GM19240 (cell line): Measurements from ENCODE around the gene CDT1.
"Not testable (repeated sequence)": the region's sequence is repeated elsewhere in the genome, so short reads cannot be mapped to it uniquely, and the experiment has no call there.

Experiments used
- DNase-seq: peaks from one replicate; pipeline ENCODE4 v3.0.0; 2011; ENCODE audit warnings: low spot score; ENCODE audit not compliant: insufficient read length

The CDT1 gene

DNA sequence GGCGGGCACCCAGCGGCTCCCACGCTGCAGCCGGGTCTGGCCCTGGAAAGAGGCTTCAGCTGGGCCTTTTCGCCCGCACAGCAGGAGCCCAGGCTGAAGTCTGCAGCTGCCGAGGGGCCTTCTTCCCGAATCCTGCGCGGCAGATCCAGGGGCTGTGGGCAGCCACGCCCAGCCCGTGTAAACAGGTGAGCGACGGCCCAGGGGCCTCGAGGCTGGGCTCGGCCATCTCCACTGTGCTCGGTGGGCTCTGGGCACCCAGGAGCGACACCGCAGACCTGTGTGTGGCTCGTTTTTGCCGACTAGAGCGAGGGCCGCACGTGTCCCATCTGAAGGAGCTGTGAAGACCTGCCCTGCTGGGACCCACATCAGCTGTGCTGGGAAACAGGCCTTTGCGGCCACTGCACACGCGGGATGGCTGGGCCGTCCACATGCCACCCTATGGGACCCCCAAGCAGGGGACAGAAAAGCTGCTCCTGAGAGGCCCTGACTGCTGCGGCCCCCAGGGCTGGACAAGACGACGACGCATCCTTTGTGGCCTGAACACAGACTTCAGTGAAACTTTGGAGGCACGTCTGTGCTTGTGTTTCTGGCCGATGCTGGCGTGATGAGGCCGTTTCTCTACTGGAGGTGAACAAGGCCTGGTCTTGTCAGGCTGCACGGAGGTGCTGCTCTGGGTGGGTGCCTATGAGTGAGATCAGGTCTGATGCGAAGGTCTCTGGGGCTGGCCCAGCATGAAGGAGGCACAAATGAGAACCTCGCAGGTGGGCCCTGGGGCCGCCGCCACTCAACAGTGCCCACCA, 13.3 kb downstream of the CDT1 start:
- DNase-seq = no peak

DNA sequence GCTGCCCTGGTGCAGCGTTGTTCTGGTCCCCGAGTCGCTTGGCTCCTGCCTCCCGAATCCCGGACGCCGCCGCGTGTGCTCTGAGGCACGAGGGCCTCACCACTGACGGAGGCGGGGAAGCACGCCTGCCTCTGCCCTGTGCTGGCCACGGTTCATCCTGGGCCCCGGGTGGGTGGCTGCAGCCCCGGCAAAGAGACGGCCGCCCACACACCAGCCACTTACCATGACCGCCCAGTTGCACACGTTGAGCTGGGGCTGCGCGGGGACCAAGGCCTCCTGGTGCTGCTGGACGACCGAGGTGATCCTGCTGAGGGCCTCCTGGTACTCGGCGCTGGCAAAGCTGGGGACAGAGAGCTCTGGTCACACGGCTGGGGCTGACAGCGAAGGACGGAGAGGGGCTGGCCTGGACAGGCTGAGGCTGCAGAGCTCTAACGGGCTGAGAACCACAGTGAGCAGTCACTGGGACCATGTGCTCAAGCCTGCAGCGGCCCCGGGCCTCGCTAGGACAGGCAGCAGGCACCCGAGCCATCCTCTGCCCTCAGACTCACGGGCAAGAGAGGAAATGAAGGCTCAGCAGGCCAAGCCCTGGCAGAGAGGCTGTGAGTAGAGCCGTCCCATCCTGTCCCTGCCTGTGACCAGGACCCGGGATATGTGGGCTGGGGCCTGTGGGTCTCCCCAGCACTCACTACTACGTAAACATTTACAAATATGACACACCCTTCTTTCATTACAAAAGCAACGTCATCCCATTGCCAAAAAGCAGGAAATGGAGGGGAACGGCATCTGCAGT, 14.4 kb downstream of the CDT1 start:
- no peak for DNase-seq

- no peak for DNase-seq
Measured at GRCh38 chr16:88818575-88818874, 14.9 kb downstream of the CDT1 start.

DNA sequence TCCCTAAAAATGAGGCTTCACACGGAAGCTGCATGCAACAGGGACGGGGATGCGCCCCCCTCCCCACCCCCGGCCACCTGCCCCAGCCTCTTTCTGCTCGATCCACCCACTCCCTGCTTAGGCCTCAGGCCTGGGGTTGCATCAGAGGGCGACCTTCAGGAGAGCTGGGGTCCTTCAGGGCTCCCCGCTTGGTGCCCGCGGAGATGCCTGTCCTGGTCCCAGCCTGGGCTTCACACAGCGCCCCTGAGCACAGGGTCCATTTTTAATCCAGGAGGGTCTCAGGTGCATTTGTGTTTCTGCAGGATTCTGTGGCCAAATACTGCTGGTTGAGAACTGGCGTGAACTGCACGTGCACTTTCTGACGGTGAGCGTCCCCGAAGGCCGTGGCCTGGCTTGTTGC, 15.5 kb downstream of the CDT1 start:
- no peak for DNase-seq

DNA sequence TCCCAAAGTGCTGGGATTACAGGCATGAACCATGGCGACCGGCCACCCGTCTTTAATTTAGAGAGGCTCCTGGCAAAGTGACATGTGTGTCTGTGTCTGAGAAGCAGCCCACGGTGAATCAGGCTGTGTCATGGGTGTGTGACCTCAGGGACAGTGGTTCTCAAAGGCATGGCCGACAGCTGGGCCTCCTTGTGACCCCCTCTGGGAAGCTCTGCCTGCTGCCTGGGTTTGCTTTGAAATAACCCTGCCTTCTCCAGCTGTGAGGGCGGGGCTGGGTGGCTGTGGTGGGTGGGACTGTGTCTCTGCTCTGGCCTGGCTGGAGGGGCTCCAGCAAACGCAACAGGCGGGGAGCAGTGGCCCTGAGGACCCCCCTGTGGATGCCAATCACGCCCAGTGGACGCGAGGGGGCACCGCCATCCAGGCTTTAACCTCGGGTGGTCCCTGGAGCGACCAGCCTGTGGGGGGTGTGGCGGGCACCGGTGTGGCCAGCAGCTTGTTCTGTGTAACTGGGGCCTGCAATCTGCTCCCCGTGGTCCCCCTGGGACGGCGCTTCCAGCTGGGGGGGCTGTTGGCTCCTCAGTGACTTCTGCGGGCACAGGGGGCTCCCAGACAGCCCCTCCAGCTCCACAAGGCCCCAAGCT, 16.9 kb downstream of the CDT1 start:
- DNase-seq = no peak

GRCh38 chr16:88821168-88821850, 17.7 kb downstream of the CDT1 start:
- DNase-seq = no peak

- no peak for DNase-seq
Measured at GRCh38 chr16:88822281-88823040, 18.9 kb downstream of the CDT1 start.

- DNase-seq = not testable (repeated sequence)
Measured at GRCh38 chr16:88823646-88824045, 20.1 kb downstream of the CDT1 start.

- no peak for DNase-seq
Measured at GRCh38 chr16:88824256-88825077, 20.9 kb downstream of the CDT1 start.

DNA sequence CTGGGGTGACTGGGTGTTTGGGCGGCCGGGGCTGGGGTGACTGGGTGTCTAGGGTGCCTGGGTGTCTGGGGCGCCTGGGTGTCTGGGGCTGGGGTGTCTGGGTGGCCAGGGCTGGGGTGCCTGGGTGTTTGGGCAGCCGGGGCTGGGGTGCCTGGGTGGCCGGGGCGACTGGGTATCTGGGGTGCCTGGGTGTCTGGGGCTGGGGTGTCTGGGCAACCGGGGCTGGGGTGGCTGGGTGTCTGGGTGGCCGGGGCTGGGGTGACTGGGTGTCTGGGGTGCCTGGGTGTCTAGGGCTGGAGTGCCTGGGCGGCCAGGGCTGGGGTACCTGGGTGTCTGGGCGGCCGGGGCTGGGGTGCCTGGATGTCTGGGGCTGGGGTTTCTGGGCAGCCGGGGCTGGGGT, 21.6 kb downstream of the CDT1 start:
- no peak for DNase-seq

GRCh38 chr16:88826070-88826840, 22.7 kb downstream of the CDT1 start:
- DNase-seq = no peak

- DNase-seq = no peak
Measured at GRCh38 chr16:88827727-88828126, 24.1 kb downstream of the CDT1 start.

DNA sequence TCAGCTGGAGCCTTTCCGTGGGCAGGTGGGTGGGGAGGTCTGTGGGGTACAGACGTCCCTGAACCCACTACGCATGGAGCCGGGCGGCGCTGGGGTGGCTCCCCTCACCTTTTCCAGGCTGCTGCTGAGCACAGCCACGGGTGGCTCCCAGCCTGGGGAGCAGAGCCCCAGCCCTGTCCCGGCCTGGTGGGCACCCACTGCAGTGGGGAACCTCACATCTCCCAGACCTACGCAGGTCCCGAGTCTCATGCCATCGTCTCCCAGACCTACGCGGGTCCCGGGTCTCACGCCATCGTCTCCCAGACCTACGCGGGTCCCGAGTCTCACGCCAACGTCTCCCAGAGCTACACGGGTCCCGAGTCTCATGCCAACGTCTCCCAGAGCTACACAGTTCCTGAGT, 25.1 kb downstream of the CDT1 start:
- DNase-seq = no peak

GRCh38 chr16:88830258-88830657, 26.7 kb downstream of the CDT1 start:
- no peak for DNase-seq

DNA sequence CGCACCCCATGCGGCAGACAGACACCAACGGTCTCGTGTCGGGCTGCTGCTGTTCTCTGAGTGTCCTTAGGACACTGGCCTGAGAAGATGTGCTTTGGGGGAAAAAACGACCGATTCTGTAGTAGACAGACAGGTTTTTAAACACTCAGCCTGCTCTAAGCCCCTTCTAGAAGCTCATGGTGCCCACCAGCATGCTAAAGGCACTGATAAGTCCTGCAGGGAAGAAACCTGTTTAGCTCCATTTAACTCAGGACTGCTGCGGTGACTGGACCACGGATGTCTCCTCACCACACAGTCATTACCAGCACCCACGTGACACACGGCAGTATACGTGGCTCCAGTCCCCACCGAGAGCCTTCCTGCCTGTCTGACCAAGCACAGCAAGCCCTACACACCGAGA, 27.2 kb downstream of the CDT1 start:
- DNase-seq = no peak

GRCh38 chr16:88831838-88832237, 28.2 kb downstream of the CDT1 start:
- no peak for DNase-seq

- DNase-seq = no peak
Measured at GRCh38 chr16:88833086-88833485, 29.5 kb downstream of the CDT1 start.

DNA sequence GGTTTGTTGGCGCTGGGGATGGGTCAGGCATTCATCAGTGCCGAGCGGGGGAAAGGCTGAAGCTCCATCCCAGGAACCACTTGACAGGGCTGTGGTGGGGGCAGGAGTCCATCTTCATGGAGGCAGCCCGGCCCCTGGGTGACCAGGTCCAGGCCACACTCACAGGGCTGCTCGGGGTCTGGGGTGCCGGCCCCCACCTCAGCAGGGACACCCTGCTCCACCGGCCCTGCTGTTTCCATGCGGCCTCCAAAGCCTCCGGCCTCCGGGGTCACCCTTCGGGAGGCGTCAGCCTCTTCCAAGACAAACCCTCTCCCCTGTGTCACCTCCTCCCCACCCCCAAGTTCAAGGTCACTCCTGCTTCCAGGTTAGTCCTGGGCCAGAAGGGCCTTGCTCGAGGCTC, 31.1 kb downstream of the CDT1 start:
- DNase-seq = no peak

- DNase-seq = no peak
Measured at GRCh38 chr16:88835383-88835782, 31.8 kb downstream of the CDT1 start.

- DNase-seq = no peak
Measured at GRCh38 chr16:88835818-88836217, 32.2 kb downstream of the CDT1 start.
